ENCODE results near the gene PIK3R3. TPM values are rescaled to one million over a fixed set of nuclear protein-coding genes. Genes with fewer than 3 reads are reported as not detected.

Gene PIK3R3
- total and polyA plus RNA-seq, 9 of the 15 experiments (the other 6 are each of a cell fraction or from before 2014, with no cell fraction given): 1.4 to 7.7 (median 4.6) TPM

GRCh38 chr1:46132529-46133180 is at the start of gene PIK3R3 (continued):
- TF ChIP-seq HNRNPK (IDR thresholded peaks at IDR 0.05; ENCODE audit: low read depth, low read length, poor library complexity, severe bottlenecking): no peak
- TF ChIP-seq HNRNPH1 (optimal IDR thresholded peaks at IDR 0.05; ENCODE audit: low read depth, low read length): no peak
- peak in 1 of 2 experiments; percentile 78; a peak in 2 of 4 replicates for TF ChIP-seq TBL1XR1 (IDR thresholded peaks at IDR 0.05; ENCODE audit: low read length in 2 of 2)
- TF ChIP-seq CXXC5 (CRISPR knock-in tag; IDR thresholded peaks at IDR 0.05): peak; percentile 99
- TF ChIP-seq TSHZ1 (CRISPR knock-in tag; IDR thresholded peaks at IDR 0.05): no peak
- TF ChIP-seq, protein P1, sequence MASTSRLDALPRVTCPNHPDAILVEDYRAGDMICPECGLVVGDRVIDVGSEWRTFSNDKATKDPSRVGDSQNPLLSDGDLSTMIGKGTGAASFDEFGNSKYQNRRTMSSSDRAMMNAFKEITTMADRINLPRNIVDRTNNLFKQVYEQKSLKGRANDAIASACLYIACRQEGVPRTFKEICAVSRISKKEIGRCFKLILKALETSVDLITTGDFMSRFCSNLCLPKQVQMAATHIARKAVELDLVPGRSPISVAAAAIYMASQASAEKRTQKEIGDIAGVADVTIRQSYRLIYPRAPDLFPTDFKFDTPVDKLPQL (IDR thresholded peaks at IDR 0.05; ENCODE audit: extremely low read depth, insufficient read length): peak; percentile 53
- TF ChIP-seq, protein P2, sequence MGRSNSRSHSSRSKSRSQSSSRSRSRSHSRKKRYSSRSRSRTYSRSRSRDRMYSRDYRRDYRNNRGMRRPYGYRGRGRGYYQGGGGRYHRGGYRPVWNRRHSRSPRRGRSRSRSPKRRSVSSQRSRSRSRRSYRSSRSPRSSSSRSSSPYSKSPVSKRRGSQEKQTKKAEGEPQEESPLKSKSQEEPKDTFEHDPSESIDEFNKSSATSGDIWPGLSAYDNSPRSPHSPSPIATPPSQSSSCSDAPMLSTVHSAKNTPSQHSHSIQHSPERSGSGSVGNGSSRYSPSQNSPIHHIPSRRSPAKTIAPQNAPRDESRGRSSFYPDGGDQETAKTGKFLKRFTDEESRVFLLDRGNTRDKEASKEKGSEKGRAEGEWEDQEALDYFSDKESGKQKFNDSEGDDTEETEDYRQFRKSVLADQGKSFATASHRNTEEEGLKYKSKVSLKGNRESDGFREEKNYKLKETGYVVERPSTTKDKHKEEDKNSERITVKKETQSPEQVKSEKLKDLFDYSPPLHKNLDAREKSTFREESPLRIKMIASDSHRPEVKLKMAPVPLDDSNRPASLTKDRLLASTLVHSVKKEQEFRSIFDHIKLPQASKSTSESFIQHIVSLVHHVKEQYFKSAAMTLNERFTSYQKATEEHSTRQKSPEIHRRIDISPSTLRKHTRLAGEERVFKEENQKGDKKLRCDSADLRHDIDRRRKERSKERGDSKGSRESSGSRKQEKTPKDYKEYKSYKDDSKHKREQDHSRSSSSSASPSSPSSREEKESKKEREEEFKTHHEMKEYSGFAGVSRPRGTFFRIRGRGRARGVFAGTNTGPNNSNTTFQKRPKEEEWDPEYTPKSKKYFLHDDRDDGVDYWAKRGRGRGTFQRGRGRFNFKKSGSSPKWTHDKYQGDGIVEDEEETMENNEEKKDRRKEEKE (IDR thresholded peaks at IDR 0.05; ENCODE audit: borderline replicate concordance in 1 of 2, control insufficient read depth in 1 of 2, low read depth in 2 of 2, low read length in 1 of 2): peak; percentile 75 to 100; a peak in 3 of 4 replicates
- TF ChIP-seq RNF2 (IDR thresholded peaks at IDR 0.05): peak; percentile 99
- TF ChIP-seq, protein P3, sequence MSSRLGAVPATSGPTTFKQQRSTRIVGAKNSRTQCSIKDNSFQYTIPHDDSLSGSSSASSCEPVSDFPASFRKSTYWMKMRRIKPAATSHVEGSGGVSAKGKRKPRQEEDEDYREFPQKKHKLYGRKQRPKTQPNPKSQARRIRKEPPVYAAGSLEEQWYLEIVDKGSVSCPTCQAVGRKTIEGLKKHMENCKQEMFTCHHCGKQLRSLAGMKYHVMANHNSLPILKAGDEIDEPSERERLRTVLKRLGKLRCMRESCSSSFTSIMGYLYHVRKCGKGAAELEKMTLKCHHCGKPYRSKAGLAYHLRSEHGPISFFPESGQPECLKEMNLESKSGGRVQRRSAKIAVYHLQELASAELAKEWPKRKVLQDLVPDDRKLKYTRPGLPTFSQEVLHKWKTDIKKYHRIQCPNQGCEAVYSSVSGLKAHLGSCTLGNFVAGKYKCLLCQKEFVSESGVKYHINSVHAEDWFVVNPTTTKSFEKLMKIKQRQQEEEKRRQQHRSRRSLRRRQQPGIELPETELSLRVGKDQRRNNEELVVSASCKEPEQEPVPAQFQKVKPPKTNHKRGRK (tag; IDR thresholded peaks at IDR 0.05): 0 out of 2 replicates have a peak, but pooled peaks have one; percentile 10
- peak; percentile 92 for TF ChIP-seq ZBTB43 (CRISPR knock-in tag; IDR thresholded peaks at IDR 0.05)
- peak; percentile 29 for TF ChIP-seq SMAD1 (IDR thresholded peaks at IDR 0.05; ENCODE audit: low read depth, low read length, partially characterized antibody)
- no peak; the same call in 1 of the 2 replicates for TF ChIP-seq PTBP1 (IDR thresholded peaks at IDR 0.05; ENCODE audit: low read depth, low read length)
- TF ChIP-seq RFX7 (CRISPR knock-in tag; IDR thresholded peaks at IDR 0.05): no peak
- TF ChIP-seq, protein P4, sequence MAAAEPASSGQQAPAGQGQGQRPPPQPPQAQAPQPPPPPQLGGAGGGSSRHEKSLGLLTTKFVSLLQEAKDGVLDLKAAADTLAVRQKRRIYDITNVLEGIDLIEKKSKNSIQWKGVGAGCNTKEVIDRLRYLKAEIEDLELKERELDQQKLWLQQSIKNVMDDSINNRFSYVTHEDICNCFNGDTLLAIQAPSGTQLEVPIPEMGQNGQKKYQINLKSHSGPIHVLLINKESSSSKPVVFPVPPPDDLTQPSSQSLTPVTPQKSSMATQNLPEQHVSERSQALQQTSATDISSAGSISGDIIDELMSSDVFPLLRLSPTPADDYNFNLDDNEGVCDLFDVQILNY (CRISPR knock-in tag; IDR thresholded peaks at IDR 0.05): peak; percentile 98
- TF ChIP-seq ZNF224 (CRISPR knock-in tag; IDR thresholded peaks at IDR 0.05): peak; percentile 90

Measured in K562 (cell line).